IMR-90 (cell line): ENCODE data around the gene PDCD6IP. TPM values are rescaled to one million over a fixed set of nuclear protein-coding genes. Genes with fewer than 3 reads are reported as not detected.

ENCODE experiments used
- ATAC-seq: fragments of 200-7000 bp; cut with Tn5 transposase; 2 replicates; pipeline ENCODE4 v1.9.1; 2020; ENCODE audit warnings: low read depth, mild to moderate bottlenecking, moderate library complexity
- BruUV-seq: library from RNA; stranded (reverse); fragments of 400-500 nt; replicated peaks from 2 replicates; lab custom pipeline; 2021; lab: Mats Ljungman, UMichigan
- CTCF ChIA-PET: fragments of 300-600 bp; formaldehyde crosslinking; extraction: SDS; loops from one replicate; lab custom pipeline; 2021; ENCODE audit warnings: antibody characterized with exemption; lab: Yijun Ruan, JAX
- POLR2A ChIA-PET: fragments of 300-600 bp; sonication (Branson Sonifier 250); formaldehyde crosslinking; loops from one replicate; lab custom pipeline; 2022; ENCODE audit warnings: antibody characterized with exemption; ENCODE audit not compliant: unreplicated experiment; lab: Charles Lee
- DNase-seq: peaks from one replicate; pipeline ENCODE4 v3.0.0; 2013
- H2AFZ ChIP-seq: replicated peaks from 2 replicates; pipeline ENCODE3; 2013; ENCODE audit warnings: low read length, mild to moderate bottlenecking; ENCODE audit not compliant: poor library complexity
- H2AK5ac ChIP-seq: 2 replicates; pipeline ENCODE4 v1.6.1; 2013; ENCODE audit warnings: low read depth, low read length, inconsistent platforms
- H2AK9ac ChIP-seq: replicated peaks from 2 replicates; pipeline ENCODE3; 2013; ENCODE audit warnings: mild to moderate bottlenecking, low read depth, low read length, moderate library complexity; ENCODE audit not compliant: poor library complexity
- H2BK120ac ChIP-seq: 2 replicates; pipeline ENCODE4 v1.6.1; 2013; ENCODE audit warnings: low read depth, low read length, inconsistent platforms
- H2BK15ac ChIP-seq: 3 replicates; pipeline ENCODE4 v1.6.1; 2013; ENCODE audit warnings: low read depth, low read length, inconsistent platforms
- H2BK20ac ChIP-seq: 2 replicates; pipeline ENCODE4 v1.6.1; 2013; ENCODE audit warnings: low read depth, mild to moderate bottlenecking, inconsistent platforms, low read length, moderate library complexity
- H2BK5ac ChIP-seq: 2 replicates; pipeline ENCODE4 v1.6.1; 2013; ENCODE audit warnings: mild to moderate bottlenecking, low read depth, low read length, inconsistent platforms; ENCODE audit not compliant: poor library complexity, severe bottlenecking
- H3K14ac ChIP-seq: replicated peaks from 2 replicates; pipeline ENCODE4 v1.6.1; 2013; ENCODE audit warnings: low read depth, low read length, inconsistent platforms
- H3K18ac ChIP-seq: 2 replicates; pipeline ENCODE4 v1.6.1; 2013; ENCODE audit warnings: low read depth, low read length, control low read depth
- H3K23ac ChIP-seq: 2 replicates; pipeline ENCODE4 v1.6.1; 2013; ENCODE audit warnings: low read depth, low read length, inconsistent platforms
- H3K27ac ChIP-seq: 2 replicates; pipeline ENCODE4 v1.5.1; 2013; ENCODE audit warnings: mild to moderate bottlenecking, control low read depth, low read length; ENCODE audit not compliant: insufficient read depth
- H3K27me3 ChIP-seq: 2 replicates; pipeline ENCODE4 v1.6.1; 2013; ENCODE audit warnings: low read length; ENCODE audit not compliant: control insufficient read depth, insufficient read depth
- H3K36me3 ChIP-seq: 2 replicates; pipeline ENCODE4 v1.6.1; 2013; ENCODE audit warnings: low read length, mixed read lengths; ENCODE audit not compliant: control insufficient read depth, insufficient read depth
- H3K4ac ChIP-seq: 2 replicates; pipeline ENCODE4 v1.6.1; 2013; ENCODE audit warnings: low read depth, low read length, inconsistent platforms
- H3K4me1 ChIP-seq: 2 replicates; pipeline ENCODE4 v1.6.1; 2013; ENCODE audit warnings: low read length, mixed read lengths; ENCODE audit not compliant: control insufficient read depth, insufficient read depth
- H3K4me2 ChIP-seq: 2 replicates; pipeline ENCODE4 v1.6.1; 2013; ENCODE audit warnings: low read depth, mild to moderate bottlenecking, control low read depth, low read length, moderate library complexity
- H3K4me3 ChIP-seq: 2 replicates; pipeline ENCODE4 v1.5.1; 2013; ENCODE audit warnings: low read depth, mild to moderate bottlenecking, control low read depth, low read length, moderate library complexity; ENCODE audit not compliant: insufficient read depth
- H3K56ac ChIP-seq: 2 replicates; pipeline ENCODE4 v1.6.1; 2013; ENCODE audit warnings: low read length, inconsistent platforms; ENCODE audit not compliant: insufficient read depth; ENCODE audit errors: extremely low read depth
- H3K79me1 ChIP-seq, 2 experiments: 2 replicates each; pipeline ENCODE4 v1.6.1; 2013; ENCODE audit warnings: low read length in 2 of 2, inconsistent platforms in 1 of 2, low read depth in 1 of 2
- H3K9ac ChIP-seq: 2 replicates; pipeline ENCODE4 v1.6.1; 2013; ENCODE audit warnings: low read depth, low read length, control low read depth
- H3K9me1 ChIP-seq: 2 replicates; pipeline ENCODE4 v1.6.1; 2013; ENCODE audit warnings: low read length, inconsistent platforms; ENCODE audit not compliant: insufficient read depth
- H3K9me3 ChIP-seq: 2 replicates; pipeline ENCODE4 v1.6.1; 2013; ENCODE audit warnings: low read length; ENCODE audit not compliant: control insufficient read depth, insufficient read depth
- H4K20me1 ChIP-seq: 2 replicates; pipeline ENCODE4 v1.6.1; 2013; ENCODE audit warnings: low read length, inconsistent platforms; ENCODE audit not compliant: insufficient read depth
- H4K5ac ChIP-seq: 2 replicates; pipeline ENCODE4 v1.6.1; 2013; ENCODE audit warnings: mild to moderate bottlenecking, low read depth, low read length, control low read depth
- H4K8ac ChIP-seq, 2 experiments: 2 replicates each; pipeline ENCODE4 v1.6.1; 2013; ENCODE audit warnings: low read depth in 2 of 2, low read length in 2 of 2, control low read depth in 1 of 2, inconsistent platforms in 1 of 2
- H4K91ac ChIP-seq: 2 replicates; pipeline ENCODE4 v1.6.1; 2013; ENCODE audit warnings: low read depth, low read length, inconsistent platforms; ENCODE audit not compliant: insufficient read depth
- BHLHE40 ChIP-seq: fragments of 150-350 bp; IDR thresholded peaks from 2 replicates; pipeline ENCODE4 v1.6.1; 2016; ENCODE audit warnings: mild to moderate bottlenecking, low read depth, low read length
- CEBPB ChIP-seq: IDR thresholded peaks from 2 replicates; pipeline ENCODE4 v1.6.1; 2012; ENCODE audit warnings: low read depth, low read length, improper control_type of control experiment
- CHD1 ChIP-seq: IDR thresholded peaks from 2 replicates; pipeline ENCODE4 v1.6.1; 2012; ENCODE audit warnings: low read depth, low read length, improper control_type of control experiment
- FOS ChIP-seq: fragments of 150-350 bp; IDR thresholded peaks from 2 replicates; pipeline ENCODE4 v1.6.1; 2016; ENCODE audit warnings: low read depth, low read length
- MAFK ChIP-seq: IDR thresholded peaks from 2 replicates; pipeline ENCODE4 v1.6.1; 2012; ENCODE audit warnings: low read depth, low read length, improper control_type of control experiment
- MAZ ChIP-seq: IDR thresholded peaks from 2 replicates; pipeline ENCODE4 v1.6.1; 2012; ENCODE audit warnings: low read depth, mild to moderate bottlenecking, low read length, improper control_type of control experiment, moderate library complexity, borderline replicate concordance
- POLR2A ChIP-seq: IDR thresholded peaks from 2 replicates; pipeline ENCODE4 v1.6.1; 2012; ENCODE audit warnings: mild to moderate bottlenecking, low read depth, low read length
- RAD21 ChIP-seq: IDR thresholded peaks from 2 replicates; pipeline ENCODE4 v1.6.1; 2012; ENCODE audit warnings: low read length, improper control_type of control experiment
- SMC3 ChIP-seq: fragments of 150-350 bp; IDR thresholded peaks from 2 replicates; pipeline ENCODE4 v1.6.1; 2016; ENCODE audit warnings: low read depth, mild to moderate bottlenecking, antibody characterized with exemption, low read length, moderate library complexity
- WGBS, 2 experiments: methylation state at CpG; one replicate each; pipeline versions ENCODE4 v1.1.5 to v1.1.7; 2013; ENCODE audit warnings: missing lambda C conversion rate in 2 of 2; ENCODE audit not compliant: insufficient read length in 1 of 2; ENCODE audit errors: extremely low coverage in 2 of 2; 5-methylcytosine and 5-hydroxymethylcytosine counted together
- dilution Hi-C: fragments of 300-500 bp; cut with HindIII; formaldehyde crosslinking; loops from one replicate; pipeline ENCODE4 v1.14.3; 2018; ENCODE audit warnings: low sequenced_read_pairs; ENCODE audit not compliant: unreplicated experiment
- in situ Hi-C: fragments of 300-500 bp; cut with MboI; formaldehyde crosslinking; loops from 3 replicates; pipeline ENCODE4 v1.14.3; 2019; ENCODE audit warnings: low sequenced_read_pairs, inconsistent platforms, mixed read lengths
- intact Hi-C: fragments of 100-400 bp; cut with micrococcal nuclease; formaldehyde crosslinking; loops from 2 replicates; pipeline ENCODE4 v1.10.0; 2022
- polyA plus RNA-seq, 3 experiments: library from polyadenylated mRNA; depleted of rRNA; stranded (reverse); fragments of >200 nt; gene quantifications; 2 replicates each; pipeline ENCODE4 v1.2.3, GENCODE V29; 2012; ENCODE audit warnings: low replicate concordance in 1 of 3
- total RNA-seq: library from RNA; depleted of rRNA; stranded (reverse); fragments of >200 nt; gene quantifications from 2 replicates; pipeline ENCODE4 v1.2.3, GENCODE V29; 2012
- TF ChIP-seq, protein P1 (sequence below): fragments of 150-350 bp; IDR thresholded peaks from 2 replicates; pipeline ENCODE4 v1.6.1; 2017; ENCODE audit warnings: mild to moderate bottlenecking, antibody characterized with exemption, low read length, low read depth
- TF ChIP-seq, protein P2 (sequence below): fragments of 150-350 bp; IDR thresholded peaks from 2 replicates; pipeline ENCODE4 v1.6.1; 2016; ENCODE audit warnings: low read depth, mild to moderate bottlenecking, low read length, moderate library complexity, borderline replicate concordance
- TF ChIP-seq, protein P3 (sequence below): conservative IDR thresholded peaks from 2 replicates; pipeline ENCODE4 v1.5.1; 2012; ENCODE audit warnings: mild to moderate bottlenecking, low read depth, low read length, improper control_type of control experiment

PDCD6IP gene
- total and polyA plus RNA-seq, 2 of the 4 experiments (the other 2 are of a cell fraction): 68.1 to 78.3 TPM

DNA sequence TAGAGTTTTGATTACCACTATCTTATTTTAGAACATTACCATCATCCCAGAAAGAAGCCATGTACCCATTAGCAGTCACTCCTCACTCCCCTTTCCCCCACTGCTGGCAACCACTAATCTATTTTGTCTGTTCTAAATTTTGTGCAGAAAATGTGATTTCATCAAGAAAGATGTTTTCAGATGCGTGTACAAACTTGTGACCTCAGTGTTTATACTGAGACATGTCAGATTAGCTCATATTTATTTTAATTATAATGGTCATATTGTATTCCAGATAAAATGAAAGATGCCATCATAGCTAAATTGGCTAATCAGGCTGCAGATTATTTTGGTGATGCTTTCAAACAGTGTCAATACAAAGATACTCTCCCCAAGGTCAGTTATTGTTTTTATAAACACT is 27.8 kb downstream of the PDCD6IP start:
- CTCF ChIA-PET: no interaction called here
- Histone ChIP-seq H2BK20ac (no peak overlapping the region), H2AFZ (no peak overlapping the region), H3K56ac (no peak overlapping the region), H3K27ac (no peak overlapping the region), H3K9me1 (no peaks in the 10 kb centered on the region), H3K23ac (0 out of 2 replicates have a peak overlapping the region, but pooled peaks have one; percentile 9), H2BK5ac (no peak overlapping the region), H2BK120ac (no peak overlapping the region), H3K4me1 (no peaks in the 10 kb centered on the region; the same call in 1 of the 2 replicates), H4K8ac (no peak overlapping the region), H2AK5ac (no peak overlapping the region), H3K4me3 (no peak overlapping the region), H2BK15ac (no peak overlapping the region), H3K27me3 (no peaks in the 10 kb centered on the region), H3K4ac (no peak overlapping the region), H3K18ac (no peak overlapping the region), H3K36me3 (peaks cover 27% of the 10 kb centered on the region), H3K4me2 (no peak overlapping the region), H3K9me3 (no peaks in the 10 kb centered on the region), H3K9ac (no peak overlapping the region), H3K14ac (no peak overlapping the region), H3K79me1 (peaks cover 25 to 35% of the 10 kb centered on the region in 2 experiments), H4K5ac (no peak overlapping the region), H4K20me1 (no peaks in the 10 kb centered on the region), H4K91ac (no peak overlapping the region), H2AK9ac (no peak overlapping the region)
- TF ChIP-seq, protein P1, sequence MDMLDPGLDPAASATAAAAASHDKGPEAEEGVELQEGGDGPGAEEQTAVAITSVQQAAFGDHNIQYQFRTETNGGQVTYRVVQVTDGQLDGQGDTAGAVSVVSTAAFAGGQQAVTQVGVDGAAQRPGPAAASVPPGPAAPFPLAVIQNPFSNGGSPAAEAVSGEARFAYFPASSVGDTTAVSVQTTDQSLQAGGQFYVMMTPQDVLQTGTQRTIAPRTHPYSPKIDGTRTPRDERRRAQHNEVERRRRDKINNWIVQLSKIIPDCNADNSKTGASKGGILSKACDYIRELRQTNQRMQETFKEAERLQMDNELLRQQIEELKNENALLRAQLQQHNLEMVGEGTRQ: no peak
- TF ChIP-seq CHD1 (no peak), FOS (no peak), CEBPB (no peak), MAZ (no peak), POLR2A (no peak), SMC3 (no peak), RAD21 (no peak), BHLHE40 (no peak), MAFK (no peak)
- TF ChIP-seq, protein P2, sequence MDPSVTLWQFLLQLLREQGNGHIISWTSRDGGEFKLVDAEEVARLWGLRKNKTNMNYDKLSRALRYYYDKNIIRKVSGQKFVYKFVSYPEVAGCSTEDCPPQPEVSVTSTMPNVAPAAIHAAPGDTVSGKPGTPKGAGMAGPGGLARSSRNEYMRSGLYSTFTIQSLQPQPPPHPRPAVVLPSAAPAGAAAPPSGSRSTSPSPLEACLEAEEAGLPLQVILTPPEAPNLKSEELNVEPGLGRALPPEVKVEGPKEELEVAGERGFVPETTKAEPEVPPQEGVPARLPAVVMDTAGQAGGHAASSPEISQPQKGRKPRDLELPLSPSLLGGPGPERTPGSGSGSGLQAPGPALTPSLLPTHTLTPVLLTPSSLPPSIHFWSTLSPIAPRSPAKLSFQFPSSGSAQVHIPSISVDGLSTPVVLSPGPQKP: no peak
- TF ChIP-seq, protein P3, sequence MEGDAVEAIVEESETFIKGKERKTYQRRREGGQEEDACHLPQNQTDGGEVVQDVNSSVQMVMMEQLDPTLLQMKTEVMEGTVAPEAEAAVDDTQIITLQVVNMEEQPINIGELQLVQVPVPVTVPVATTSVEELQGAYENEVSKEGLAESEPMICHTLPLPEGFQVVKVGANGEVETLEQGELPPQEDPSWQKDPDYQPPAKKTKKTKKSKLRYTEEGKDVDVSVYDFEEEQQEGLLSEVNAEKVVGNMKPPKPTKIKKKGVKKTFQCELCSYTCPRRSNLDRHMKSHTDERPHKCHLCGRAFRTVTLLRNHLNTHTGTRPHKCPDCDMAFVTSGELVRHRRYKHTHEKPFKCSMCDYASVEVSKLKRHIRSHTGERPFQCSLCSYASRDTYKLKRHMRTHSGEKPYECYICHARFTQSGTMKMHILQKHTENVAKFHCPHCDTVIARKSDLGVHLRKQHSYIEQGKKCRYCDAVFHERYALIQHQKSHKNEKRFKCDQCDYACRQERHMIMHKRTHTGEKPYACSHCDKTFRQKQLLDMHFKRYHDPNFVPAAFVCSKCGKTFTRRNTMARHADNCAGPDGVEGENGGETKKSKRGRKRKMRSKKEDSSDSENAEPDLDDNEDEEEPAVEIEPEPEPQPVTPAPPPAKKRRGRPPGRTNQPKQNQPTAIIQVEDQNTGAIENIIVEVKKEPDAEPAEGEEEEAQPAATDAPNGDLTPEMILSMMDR: no peak
- in situ Hi-C loops (no loop called here), dilution Hi-C loops (no loop called here), intact Hi-C loops (no loop called here)
- ATAC-seq: peak; percentile 27
- no CpG with 5 or more reads among the region's 1 CpG for WGBS, 2 experiments
- no TSS peak for BruUV-seq
- DNase-seq: peak; percentile 33
- POLR2A ChIA-PET: no interaction called here
